ENCODE measurements around the gene OR5P2.
A peak's percentile ranks its signal among the peaks of the same experiment; 100 is the strongest.
"Not testable (repeated sequence)": the region's sequence is repeated elsewhere in the genome, so short reads cannot be mapped to it uniquely, and the experiment has no call there.

The OR5P2 gene

GRCh38 chr11:7826324-7826723, 29.6 kb upstream of the OR5P2 start:
- TF ChIP-seq ZFX (IDR thresholded peaks at IDR 0.05; ENCODE audit: borderline replicate concordance) (no peak), CTCF (IDR thresholded peaks at IDR 0.05) (no peak)
- H3K27ac ChIP-seq, result no peak overlapping the region

- H3K27ac ChIP-seq, result not testable (repeated sequence)
These were observed 23.7 kb upstream of the OR5P2 start for GRCh38 chr11:7820417-7820816.

GRCh38 chr11:7814897-7815296, 18.2 kb upstream of the OR5P2 start:
- not testable (repeated sequence) for H3K27ac ChIP-seq

DNA sequence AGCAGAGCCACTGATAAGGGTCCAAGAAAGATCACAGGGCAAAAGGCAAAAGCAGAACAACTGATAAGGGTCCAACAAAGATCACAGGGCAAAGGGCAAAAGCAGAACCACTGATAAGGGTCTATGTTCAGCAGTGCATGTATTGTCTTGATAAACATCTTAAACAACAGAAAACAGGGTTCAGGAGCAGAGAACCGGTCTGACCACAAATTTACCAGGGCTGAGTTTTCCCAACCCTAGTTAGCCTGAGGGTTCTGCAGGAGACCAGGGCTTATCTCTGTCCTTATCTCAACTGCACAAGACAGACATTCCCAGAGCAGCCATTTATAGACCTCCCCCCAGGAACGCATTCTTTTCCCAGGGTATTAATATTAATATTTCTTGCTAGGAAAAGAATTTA, 13.6 kb upstream of the OR5P2 start:
- H3K27ac ChIP-seq, result not testable (repeated sequence)

DNA sequence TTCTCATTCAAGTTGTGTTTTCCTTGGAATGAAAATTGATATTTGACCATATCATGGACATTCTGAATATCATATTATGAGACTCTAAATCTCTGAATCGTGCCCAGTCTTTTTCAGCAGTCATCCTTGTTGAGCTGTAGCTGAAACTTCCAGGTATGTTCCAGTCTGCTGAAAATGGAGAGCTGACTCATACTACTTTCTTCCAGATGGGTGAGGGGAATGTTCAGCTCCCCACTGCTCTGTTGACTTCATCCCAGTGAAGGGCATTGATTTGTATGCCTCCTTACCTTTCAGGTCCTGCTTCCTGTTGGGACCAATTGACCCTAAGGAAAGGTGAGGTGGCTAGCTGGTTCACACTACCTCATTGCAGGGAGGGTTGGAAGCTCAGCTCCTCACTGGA, 3.5 kb downstream of the OR5P2 start:
- no peak overlapping the region for H3K27ac ChIP-seq

DNA sequence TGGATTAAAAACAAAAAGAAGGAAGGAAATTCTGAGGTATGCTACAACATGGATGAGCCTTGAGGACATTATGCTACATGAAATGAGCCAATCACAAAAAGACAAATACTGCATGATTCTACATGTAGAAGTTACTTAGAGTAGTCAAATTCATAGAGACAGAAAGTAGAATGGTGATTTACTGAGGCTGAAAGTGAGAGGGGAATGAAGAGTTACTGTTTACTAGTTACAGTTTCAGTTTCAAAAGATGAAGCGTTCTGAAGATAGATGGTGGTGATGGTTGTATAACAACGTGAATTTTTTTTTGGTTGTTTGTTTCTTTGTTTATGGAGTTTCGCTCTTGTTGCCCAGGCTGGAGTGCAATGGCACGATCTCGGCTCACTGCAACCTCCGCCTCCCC, 9.5 kb downstream of the OR5P2 start:
- no peak overlapping the region for H3K27ac ChIP-seq
- no peak for TF ChIP-seq CTCF (IDR thresholded peaks at IDR 0.05)

More for the DNA sequence above, 3.5 kb downstream of the OR5P2 start:
- TF ChIP-seq CTCF (IDR thresholded peaks at IDR 0.05) (no peak), ZFX (IDR thresholded peaks at IDR 0.05; ENCODE audit: borderline replicate concordance) (no peak)

GRCh38 chr11:7775689-7776088, 21.1 kb downstream of the OR5P2 start:
- H3K27ac ChIP-seq, result no peak overlapping the region
- TF ChIP-seq ZFX (IDR thresholded peaks at IDR 0.05; ENCODE audit: borderline replicate concordance) (no peak), CTCF (IDR thresholded peaks at IDR 0.05) (peak; percentile 28)

DNA sequence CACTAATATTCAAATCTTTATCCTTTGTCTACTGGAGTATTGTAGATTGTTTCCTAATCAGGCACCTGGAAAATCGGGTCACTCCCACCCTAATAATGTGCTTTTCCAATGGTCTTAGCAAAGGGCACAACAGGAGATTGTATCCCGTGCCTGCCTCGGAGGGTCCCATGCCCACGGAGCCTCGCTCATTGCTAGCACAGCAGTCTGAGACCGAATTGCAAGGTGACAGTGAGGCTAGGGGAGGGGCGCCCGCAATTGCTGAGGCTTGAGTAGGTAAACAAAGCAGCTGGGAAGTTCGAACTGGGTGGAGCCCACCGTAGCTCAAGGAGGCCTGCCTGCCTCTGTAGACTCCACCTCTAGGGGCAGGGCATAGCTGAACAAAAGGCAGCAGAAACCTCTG, 32.4 kb downstream of the OR5P2 start:
- not testable (repeated sequence) for H3K27ac ChIP-seq

DNA sequence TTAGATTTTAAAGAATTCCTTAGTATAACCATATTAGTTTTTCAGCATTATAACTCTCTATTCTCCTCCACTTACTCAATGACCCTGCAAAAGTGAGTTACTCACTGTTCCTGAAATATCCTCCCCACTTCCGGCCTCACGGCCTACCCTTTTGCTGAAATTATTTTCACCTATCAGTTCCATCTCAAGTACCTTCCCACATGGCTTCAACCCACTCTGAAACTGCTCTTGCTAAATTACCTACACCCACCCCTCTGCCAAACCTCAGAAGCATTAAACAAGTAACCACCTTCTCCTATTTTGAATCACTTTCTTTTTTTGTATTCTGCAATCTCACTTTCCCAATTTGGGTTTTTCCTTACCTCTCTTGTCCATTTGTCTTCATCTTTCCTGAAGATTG, 37.7 kb downstream of the OR5P2 start:
- no peak for TF ChIP-seq CTCF (IDR thresholded peaks at IDR 0.05)
- TF ChIP-seq ZFX (IDR thresholded peaks at IDR 0.05; ENCODE audit: borderline replicate concordance), result no peak
- no peak overlapping the region for H3K27ac ChIP-seq

DNA sequence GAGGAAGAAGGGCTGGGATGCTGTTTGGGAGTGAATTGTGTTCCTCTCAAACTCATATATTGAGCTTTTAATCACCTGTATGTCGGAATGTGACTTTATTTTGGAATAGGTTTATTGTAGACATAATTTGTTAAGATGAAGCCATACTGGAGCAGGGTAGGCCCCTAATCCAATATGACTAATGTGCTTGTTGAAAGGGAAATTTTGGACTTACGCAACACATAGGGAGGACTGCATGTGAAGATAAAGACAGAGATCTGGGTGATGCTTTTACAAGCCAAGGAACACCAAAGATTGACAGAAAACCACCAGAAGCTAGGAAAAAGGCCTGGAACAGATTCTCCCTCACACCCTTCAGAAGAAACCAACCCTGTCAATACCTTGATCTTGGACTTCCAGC, 47.3 kb downstream of the OR5P2 start:
- H3K27ac ChIP-seq, result no peak overlapping the region
- no peak for TF ChIP-seq ZFX (IDR thresholded peaks at IDR 0.05; ENCODE audit: borderline replicate concordance)
- TF ChIP-seq CTCF (IDR thresholded peaks at IDR 0.05), result no peak

Data from 22Rv1 (cell line).